Neural cell (in vitro differentiated cells): ENCODE measurements around the gene ORC6.
"Not testable (repeated sequence)": the region's sequence is repeated elsewhere in the genome, so short reads cannot be mapped to it uniquely, and the experiment has no call there.

Experiments
- CTCF ChIP-seq: fragments of 450-650 bp; IDR thresholded peaks from 2 replicates; pipeline ENCODE4 v1.5.1; 2014; ENCODE audit warnings: antibody characterized with exemption, mild to moderate bottlenecking, moderate library complexity; ENCODE audit not compliant: poor library complexity, severe bottlenecking
- EP300 ChIP-seq: fragments of 450-650 bp; conservative IDR thresholded peaks from 2 replicates; pipeline ENCODE4 v1.6.1; 2014; ENCODE audit warnings: antibody characterized with exemption, mild to moderate bottlenecking, moderate library complexity; ENCODE audit not compliant: poor library complexity, severe bottlenecking
- EZH2 ChIP-seq: fragments of 200-600, 300-800 bp; shearing (Covaris generic), sonication (generic); IDR thresholded peaks from 2 replicates; pipeline ENCODE4 v1.6.1; 2014; ENCODE audit warnings: antibody characterized with exemption, low read length, borderline replicate concordance, mild to moderate bottlenecking; ENCODE audit not compliant: insufficient read depth, poor library complexity, severe bottlenecking
- MXI1 ChIP-seq: fragments of 450-650 bp; conservative IDR thresholded peaks from 2 replicates; pipeline ENCODE4 v1.6.1; 2014; ENCODE audit warnings: antibody characterized with exemption, mild to moderate bottlenecking; ENCODE audit not compliant: poor library complexity, severe bottlenecking
- POLR2AphosphoS5 ChIP-seq: IDR thresholded peaks from 2 replicates; pipeline ENCODE4 v1.6.1; 2012
- RAD21 ChIP-seq: fragments of 450-650 bp; conservative IDR thresholded peaks from 2 replicates; pipeline ENCODE4 v1.6.1; 2014; ENCODE audit warnings: antibody characterized with exemption, mild to moderate bottlenecking, moderate library complexity
- REST ChIP-seq: IDR thresholded peaks from 2 replicates; pipeline ENCODE4 v1.6.1; 2012; ENCODE audit warnings: borderline replicate concordance
- SMC3 ChIP-seq: fragments of 450-650 bp; conservative IDR thresholded peaks from 2 replicates; pipeline ENCODE4 v1.6.1; 2014; ENCODE audit warnings: antibody characterized with exemption, mild to moderate bottlenecking, moderate library complexity; ENCODE audit not compliant: poor library complexity

- TF ChIP-seq CTCF, EP300, REST, RAD21, SMC3, MXI1, EZH2, POLR2AphosphoS5: not testable (repeated sequence)
These were observed 11.5 kb upstream of the ORC6 start for GRCh38 chr16:46677943-46678342.
